Islet precursor cell (in vitro differentiated cells): Measurements from ENCODE around the gene PAX2.
"Not testable (repeated sequence)": the region's sequence is repeated elsewhere in the genome, so short reads cannot be mapped to it uniquely, and the experiment has no call there.

ENCODE experiments used
- DNase-seq: peaks from one replicate; pipeline ENCODE4 v3.0.0-alpha.2; 2018

PAX2 gene

GRCh38 chr10:100744987-100745881 lies at the start of gene PAX2:
Gene PAX2, plus strand, starts transcription at chr10:100745582. Its CDS starts 679 bp downstream, at chr10:100746261.
- DNase-seq = peak; percentile 83

DNA sequence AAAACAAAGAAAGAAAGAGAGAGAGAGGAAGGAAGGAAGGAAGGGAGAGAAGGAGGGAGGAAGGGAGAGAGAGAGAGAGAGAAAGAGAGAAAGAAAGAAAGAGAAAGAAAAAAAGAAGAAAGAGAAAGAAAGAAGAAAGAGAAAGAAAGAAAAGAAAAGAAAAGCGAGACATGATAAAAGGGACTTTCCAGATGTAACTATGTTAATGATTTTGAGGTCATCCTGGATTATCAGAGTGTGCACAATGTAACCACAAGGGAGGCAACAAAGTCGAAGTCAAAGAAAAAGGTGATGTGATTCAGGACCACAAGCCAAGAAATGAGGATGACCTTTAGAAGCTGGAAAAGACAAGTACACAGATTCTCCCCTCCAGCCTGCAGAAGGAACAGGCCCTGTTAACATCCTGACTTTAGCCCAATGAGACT lies 48.9 kb upstream of the PAX2 start:
- DNase-seq = no peak

- DNase-seq = no peak
These were observed 48.3 kb upstream of the PAX2 start for GRCh38 chr10:100697070-100697469.

DNA sequence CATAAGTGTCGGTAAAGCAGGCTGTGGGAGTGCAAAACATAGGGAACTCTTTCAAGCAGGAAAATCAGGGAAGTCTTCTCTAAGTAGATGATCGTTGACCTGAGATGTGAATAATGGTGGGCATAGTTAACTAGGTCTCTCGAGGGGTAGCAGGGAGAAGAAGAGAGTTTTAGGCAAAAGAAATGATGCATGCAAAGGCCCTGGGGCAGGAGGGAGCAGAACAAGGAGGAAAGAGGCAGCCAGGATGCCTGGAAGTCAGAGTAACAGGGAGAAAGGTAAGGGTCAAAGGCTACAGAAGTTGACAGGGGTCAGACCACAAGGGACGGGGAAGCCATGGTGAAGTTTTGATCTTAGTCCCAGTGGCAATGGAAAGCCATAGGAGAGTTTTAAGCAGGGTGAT lies 47.8 kb upstream of the PAX2 start:
- DNase-seq = no peak

DNA sequence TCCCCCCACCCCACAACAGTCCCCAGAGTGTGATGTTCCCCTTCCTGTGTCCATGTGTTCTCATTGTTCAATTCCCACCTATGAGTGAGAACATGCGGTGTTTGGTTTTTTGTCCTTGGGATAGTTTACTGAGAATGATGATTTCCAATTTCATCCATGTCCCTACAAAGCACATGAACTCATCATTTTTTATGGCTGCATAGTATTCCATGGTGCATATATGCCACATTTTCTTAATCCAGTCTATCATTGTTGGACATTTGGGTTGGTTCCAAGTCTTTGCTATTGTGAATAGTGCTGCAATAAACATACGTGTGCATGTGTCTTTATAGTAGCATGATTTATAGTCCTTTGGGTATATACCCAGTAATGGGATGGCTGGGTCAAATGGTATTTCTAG lies 43.7 kb upstream of the PAX2 start:
- not testable (repeated sequence) for DNase-seq

- DNase-seq = no peak
These were observed 40.2 kb upstream of the PAX2 start for GRCh38 chr10:100705139-100705538.

- DNase-seq = no peak
These were observed 38.0 kb upstream of the PAX2 start for GRCh38 chr10:100707261-100707848.

- DNase-seq = no peak
These were observed 36.0 kb upstream of the PAX2 start for GRCh38 chr10:100709146-100710082.

GRCh38 chr10:100710151-100710871 lies 35.1 kb upstream of the PAX2 start:
- peak; percentile 85 for DNase-seq

DNA sequence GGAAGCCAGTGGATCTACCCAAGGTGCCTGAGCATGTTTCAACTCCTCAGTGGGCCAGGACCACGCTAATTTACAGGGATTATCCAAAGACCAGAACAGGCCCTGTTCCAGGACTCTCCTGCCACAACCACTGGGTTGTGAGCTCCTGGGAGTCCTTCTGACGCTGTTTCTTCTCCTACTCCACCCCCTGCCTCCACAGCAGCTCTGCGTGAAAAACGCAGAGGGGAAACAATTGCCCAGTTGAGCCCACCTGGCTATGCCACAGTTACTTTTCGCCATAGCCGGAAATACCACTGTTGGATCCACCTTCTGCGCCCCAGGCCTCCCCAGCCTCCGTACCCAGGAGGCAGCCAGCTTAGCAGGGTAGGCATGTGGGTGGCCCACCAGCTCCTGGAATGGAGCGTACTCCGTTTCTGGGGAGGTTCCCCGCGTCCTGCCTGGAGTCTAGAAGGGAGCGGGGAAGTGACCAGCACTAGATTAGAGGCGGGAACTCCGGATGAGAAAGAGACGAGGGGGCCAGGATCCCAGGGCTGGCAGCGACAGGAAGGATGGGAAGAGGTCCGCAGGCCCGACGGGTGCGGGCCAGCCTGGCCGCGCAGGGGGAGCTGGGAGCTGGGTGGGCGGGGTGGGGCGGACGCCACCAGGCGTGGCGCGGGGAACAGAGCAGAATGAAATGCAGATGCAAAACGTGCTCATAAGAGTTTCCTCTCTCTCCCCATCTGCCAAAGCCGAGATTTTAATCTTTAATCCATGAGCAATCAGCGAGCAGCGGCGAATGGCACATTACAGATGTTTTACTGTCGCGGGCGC lies 32.1 kb upstream of the PAX2 start:
- DNase-seq = no peak

GRCh38 chr10:100713859-100714565 lies 31.4 kb upstream of the PAX2 start:
- no peak for DNase-seq

- DNase-seq = no peak
These were observed 30.8 kb upstream of the PAX2 start for GRCh38 chr10:100714566-100714950.

GRCh38 chr10:100715101-100715444 lies 30.3 kb upstream of the PAX2 start:
- no peak for DNase-seq

GRCh38 chr10:100715445-100716385 lies 29.7 kb upstream of the PAX2 start:
- no peak for DNase-seq

GRCh38 chr10:100717166-100717565 lies 28.2 kb upstream of the PAX2 start:
- no peak for DNase-seq

GRCh38 chr10:100718197-100718742 lies 27.1 kb upstream of the PAX2 start:
- no peak for DNase-seq

- DNase-seq = no peak
These were observed 22.2 kb upstream of the PAX2 start for GRCh38 chr10:100723180-100723579.

- DNase-seq = no peak
These were observed 21.4 kb upstream of the PAX2 start for GRCh38 chr10:100723770-100724530.

GRCh38 chr10:100724531-100725027 lies 20.8 kb upstream of the PAX2 start:
- peak; percentile 49 for DNase-seq
